Keratinocyte (primary cell): ENCODE results near the gene VWA5B2. TPM values are rescaled to one million over a fixed set of nuclear protein-coding genes. Genes with fewer than 3 reads are reported as not detected.

ENCODE experiments used
- DNase-seq: peaks from one replicate; pipeline ENCODE4 v3.0.0-alpha.2; 2011; ENCODE audit warnings: low read depth, missing footprints, low spot score
- FAIRE-seq: peaks from 2 replicates; lab custom pipeline; 2011; peaks lifted over from hg19 to GRCh38; lab: Jason Lieb, UNC
- H2AFZ ChIP-seq: 2 replicates; pipeline ENCODE4 v1.6.0; 2012; ENCODE audit warnings: low read length, control low read depth, inconsistent platforms; ENCODE audit not compliant: control insufficient read depth
- H3K27ac ChIP-seq: 2 replicates; pipeline ENCODE4 v1.5.1; 2011; ENCODE audit warnings: low read length; ENCODE audit not compliant: control insufficient read depth, insufficient read depth
- H3K27me3 ChIP-seq: 3 replicates; pipeline ENCODE4 v1.6.0; 2011; ENCODE audit warnings: low read length; ENCODE audit not compliant: control insufficient read depth, insufficient read depth; ENCODE audit errors: extremely low read depth
- H3K36me3 ChIP-seq, 2 experiments: 2 replicates in 1 of 2; 3 replicates in 1 of 2; pipeline ENCODE4 v1.5.1; 2011; ENCODE audit warnings: low read length in 2 of 2, mild to moderate bottlenecking in 1 of 2; ENCODE audit not compliant: control insufficient read depth in 2 of 2, insufficient read depth in 2 of 2; ENCODE audit errors: extremely low read depth in 1 of 2
- H3K4me1 ChIP-seq: 3 replicates; pipeline ENCODE4 v1.5.1; 2011; ENCODE audit warnings: low read length; ENCODE audit not compliant: control insufficient read depth, insufficient read depth; ENCODE audit errors: extremely low read depth
- H3K4me2 ChIP-seq: 3 replicates; pipeline ENCODE4 v1.6.0; 2011; ENCODE audit warnings: low read depth, low read length; ENCODE audit not compliant: control insufficient read depth, insufficient read depth; ENCODE audit errors: extremely low read depth
- H3K4me3 ChIP-seq, 3 experiments: fragments of 200-600 bp in 1 of 3; sonication (generic) in 1 of 3; 2 replicates in 2 of 3; 3 replicates in 1 of 3; pipeline ENCODE4 v1.5.1; 2011 to 2016; ENCODE audit warnings: low read length in 3 of 3, mild to moderate bottlenecking in 3 of 3, control low read depth in 2 of 3, inconsistent platforms in 1 of 3, low read depth in 1 of 3, mixed read lengths in 1 of 3, mixed run types in 1 of 3, moderate library complexity in 1 of 3; ENCODE audit not compliant: control insufficient read depth in 2 of 3, insufficient read depth in 2 of 3; ENCODE audit errors: extremely low read depth in 1 of 3
- H3K79me2 ChIP-seq: 2 replicates; pipeline ENCODE4 v1.6.0; 2012; ENCODE audit warnings: low read length; ENCODE audit not compliant: control insufficient read depth, insufficient read depth
- H3K9ac ChIP-seq: 3 replicates; pipeline ENCODE4 v1.6.0; 2011; ENCODE audit warnings: low read length; ENCODE audit not compliant: control insufficient read depth, insufficient read depth; ENCODE audit errors: extremely low read depth
- H3K9me1 ChIP-seq: 3 replicates; pipeline ENCODE4 v1.6.0; 2011; ENCODE audit warnings: low read length; ENCODE audit not compliant: control insufficient read depth, insufficient read depth; ENCODE audit errors: extremely low read depth
- H3K9me3 ChIP-seq: 2 replicates; pipeline ENCODE4 v1.5.1; 2012; ENCODE audit warnings: low read depth, low read length; ENCODE audit not compliant: control insufficient read depth
- H4K20me1 ChIP-seq: 3 replicates; pipeline ENCODE4 v1.6.0; 2011; ENCODE audit warnings: low read length; ENCODE audit not compliant: control insufficient read depth, insufficient read depth; ENCODE audit errors: extremely low read depth
- EZH2 ChIP-seq: IDR thresholded peaks from one replicate; pipeline ENCODE4 v1.6.1; 2012; ENCODE audit warnings: inconsistent platforms, mild to moderate bottlenecking, low read length, moderate library complexity
- dilution Hi-C: fragments of 300-500 bp; cut with MboI; formaldehyde crosslinking; loops from one replicate; pipeline ENCODE4 v1.7.0; 2020; ENCODE audit warnings: low sequenced_read_pairs; ENCODE audit not compliant: extremely low pct_ligation_motif_present
- polyA plus RNA-seq, 5 experiments: library from polyadenylated mRNA; depleted of rRNA in 3 of 5; stranded (reverse) in 3 of 5; stranded (forward) in 1 of 5; unstranded in 1 of 5; fragments of >200 nt; gene quantifications; 1 replicate in 1 of 5; 2 replicates in 3 of 5; 3 replicates in 1 of 5; pipeline versions ENCODE4 v1.2.1 to v1.2.3, GENCODE V29; 2011 to 2012; ENCODE audit warnings: missing spikeins in 2 of 5, low read depth in 1 of 5, low replicate concordance in 1 of 5
- TF ChIP-seq, protein P1 (sequence below), 3 experiments: IDR thresholded peaks in 1 of 3; conservative IDR thresholded peaks in 1 of 3; optimal IDR thresholded peaks in 1 of 3; 2 replicates in 2 of 3; 3 replicates in 1 of 3; pipeline versions ENCODE3 to v1.5.1; 2011; ENCODE audit warnings: low read length in 3 of 3, mild to moderate bottlenecking in 3 of 3, moderate library complexity in 2 of 3, control low read depth in 1 of 3, inconsistent platforms in 1 of 3; ENCODE audit not compliant: insufficient read depth in 2 of 3; ENCODE audit errors: extremely low read depth in 1 of 3

Gene VWA5B2
- polyA plus RNA-seq, 1 donor (not counting 4 experiments of a cell fraction or from before 2014, with no cell fraction given): not detected

- Histone ChIP-seq H3K4me3 (no peak overlapping the region), H3K9ac (no peak overlapping the region), H3K79me2 (no peaks in the 10 kb centered on the region), H3K4me1 (peaks cover 9% of the 10 kb centered on the region), H3K27ac (no peak overlapping the region), H4K20me1 (no peaks in the 10 kb centered on the region), H3K4me2 (no peak overlapping the region), H3K27me3 (peaks cover 40% of the 10 kb centered on the region), H2AFZ (no peak overlapping the region), H3K9me3 (no peaks in the 10 kb centered on the region), H3K9me1 (no peaks in the 10 kb centered on the region), H3K36me3 (no peaks in the 10 kb centered on the region)
- DNase-seq (no peak), FAIRE-seq (peak; percentile 23)
- dilution Hi-C loops: no loop called here
- TF ChIP-seq EZH2: no peak
- TF ChIP-seq, protein P1, sequence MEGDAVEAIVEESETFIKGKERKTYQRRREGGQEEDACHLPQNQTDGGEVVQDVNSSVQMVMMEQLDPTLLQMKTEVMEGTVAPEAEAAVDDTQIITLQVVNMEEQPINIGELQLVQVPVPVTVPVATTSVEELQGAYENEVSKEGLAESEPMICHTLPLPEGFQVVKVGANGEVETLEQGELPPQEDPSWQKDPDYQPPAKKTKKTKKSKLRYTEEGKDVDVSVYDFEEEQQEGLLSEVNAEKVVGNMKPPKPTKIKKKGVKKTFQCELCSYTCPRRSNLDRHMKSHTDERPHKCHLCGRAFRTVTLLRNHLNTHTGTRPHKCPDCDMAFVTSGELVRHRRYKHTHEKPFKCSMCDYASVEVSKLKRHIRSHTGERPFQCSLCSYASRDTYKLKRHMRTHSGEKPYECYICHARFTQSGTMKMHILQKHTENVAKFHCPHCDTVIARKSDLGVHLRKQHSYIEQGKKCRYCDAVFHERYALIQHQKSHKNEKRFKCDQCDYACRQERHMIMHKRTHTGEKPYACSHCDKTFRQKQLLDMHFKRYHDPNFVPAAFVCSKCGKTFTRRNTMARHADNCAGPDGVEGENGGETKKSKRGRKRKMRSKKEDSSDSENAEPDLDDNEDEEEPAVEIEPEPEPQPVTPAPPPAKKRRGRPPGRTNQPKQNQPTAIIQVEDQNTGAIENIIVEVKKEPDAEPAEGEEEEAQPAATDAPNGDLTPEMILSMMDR (optimal IDR thresholded peaks at IDR 0.05 in 1 of 3, IDR thresholded peaks at IDR 0.05 in 1 of 3, conservative IDR thresholded peaks at IDR 0.05 in 1 of 3; ENCODE audit: extremely low read depth in 1 of 3, insufficient read depth in 2 of 3, low read length in 3 of 3): peak in 2 of 3 experiments; percentile 36 to 48
Observed at GRCh38 chr3:184234224-184234623, 4.8 kb downstream of the VWA5B2 start.

DNA sequence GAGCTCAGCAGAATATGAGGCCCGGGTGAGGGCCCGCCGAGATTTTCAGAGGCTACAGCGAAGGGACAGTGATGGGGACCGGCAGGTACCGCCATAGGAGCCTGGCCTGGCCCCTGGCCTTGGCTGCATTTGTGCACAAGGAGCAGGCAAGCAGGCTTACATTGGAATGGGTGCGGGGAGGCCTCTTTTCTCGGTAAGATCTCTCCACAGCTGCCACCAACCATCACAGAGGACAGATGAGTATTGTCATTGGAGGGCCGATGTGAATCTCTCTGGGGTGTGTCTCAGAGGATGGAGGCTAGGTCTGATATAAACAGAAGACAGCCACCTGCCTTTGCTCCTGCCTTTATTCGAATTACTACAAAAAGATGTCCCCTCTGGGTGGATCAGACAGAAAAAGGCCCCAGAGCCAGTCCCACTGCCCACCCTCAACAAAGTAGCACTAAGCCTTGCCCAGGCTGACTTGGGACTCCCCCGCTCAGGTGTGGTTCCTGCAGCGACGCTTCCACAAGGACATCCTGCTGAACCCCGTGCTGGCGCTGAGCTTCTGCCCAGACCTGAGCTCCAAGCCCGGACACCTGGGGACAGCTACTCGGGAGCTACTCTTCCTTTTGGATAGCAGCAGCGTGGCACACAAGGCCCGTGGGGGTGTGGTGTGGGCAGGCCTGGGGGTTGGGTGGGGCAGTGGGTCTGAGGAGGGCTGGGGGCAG lies 5.4 kb downstream of the VWA5B2 start:
- H4K20me1 ChIP-seq: no peaks in the 10 kb centered on the region
- no peaks in the 10 kb centered on the region for H3K9me1 ChIP-seq
- no peak overlapping the region for H3K4me3 ChIP-seq
- no peak overlapping the region for H2AFZ ChIP-seq
- H3K36me3 ChIP-seq: no peaks in the 10 kb centered on the region
- DNase-seq (no peak), FAIRE-seq (no peak)
- H3K79me2 ChIP-seq: no peaks in the 10 kb centered on the region
- H3K9ac ChIP-seq: no peak overlapping the region
- H3K27ac ChIP-seq: no peak overlapping the region
- H3K9me3 ChIP-seq: no peaks in the 10 kb centered on the region
- H3K27me3 ChIP-seq: peaks cover 34% of the 10 kb centered on the region
- H3K4me2 ChIP-seq: no peak overlapping the region
- H3K4me1 ChIP-seq: peaks cover 9% of the 10 kb centered on the region
- TF ChIP-seq EZH2: no peak
- TF ChIP-seq, protein P1 (optimal IDR thresholded peaks at IDR 0.05 in 1 of 3, IDR thresholded peaks at IDR 0.05 in 1 of 3, conservative IDR thresholded peaks at IDR 0.05 in 1 of 3; ENCODE audit: extremely low read depth in 1 of 3, insufficient read depth in 2 of 3, low read length in 3 of 3): no peak
- dilution Hi-C loops: no loop called here
